Psoas muscle (tissue), 8 donors: ENCODE measurements around the gene FAM53B. TPM values are rescaled to one million over a fixed set of nuclear protein-coding genes. Genes with fewer than 3 reads are reported as not detected.

Experiments
- ATAC-seq, 4 donors: fragments of 200-7000 bp; cut with Tn5 transposase; one replicate each; pipeline ENCODE4 v1.9.1; 2020; ENCODE audit warnings: moderate library complexity in 3 of 4, mild to moderate bottlenecking in 2 of 4
- DNase-seq, 2 donors: peaks; one replicate each; pipeline ENCODE4 v3.0.0-alpha.2; 2020
- H3K27ac ChIP-seq: fragments of 200-600 bp; one replicate; pipeline ENCODE4 v1.8.0; 2022
- H3K27me3 ChIP-seq, 3 donors: fragments of 200-600 bp in 1 of 3; one replicate each; pipeline versions ENCODE4 v1.6.1 to v1.8.0; 2013 to 2022; ENCODE audit warnings: low read length in 2 of 3, mild to moderate bottlenecking in 2 of 3, moderate library complexity in 1 of 3; ENCODE audit not compliant: insufficient read depth in 3 of 3
- H3K36me3 ChIP-seq, 2 donors: fragments of 200-600 bp in 1 of 2; one replicate each; pipeline versions ENCODE4 v1.6.1 to v1.8.0; 2013 to 2022; ENCODE audit warnings: low read depth in 1 of 2, mild to moderate bottlenecking in 1 of 2, moderate library complexity in 1 of 2; ENCODE audit not compliant: insufficient read depth in 1 of 2
- H3K4me1 ChIP-seq: fragments of 200-600 bp; one replicate; pipeline ENCODE4 v1.8.0; 2022
- H3K4me3 ChIP-seq: fragments of 200-600 bp; one replicate; pipeline ENCODE4 v1.8.0; 2022; ENCODE audit warnings: mild to moderate bottlenecking
- H3K9me3 ChIP-seq: fragments of 200-600 bp; one replicate; pipeline ENCODE4 v1.8.0; 2022
- CTCF ChIP-seq: fragments of 200-600 bp; IDR thresholded peaks from one replicate; pipeline ENCODE4 v1.8.0; 2022; ENCODE audit warnings: antibody characterized with exemption
- WGBS, 3 donors: extraction: QIAGEN DNeasy Blood & Tissue Kit; methylation state at CpG; one replicate each; pipeline versions ENCODE4 v1.1.6 to v1.1.7; 2013; 5-methylcytosine and 5-hydroxymethylcytosine counted together
- intact Hi-C, 2 donors: fragments of 100-400 bp; cut with DNase I; formaldehyde crosslinking; loops; one replicate each; pipeline versions ENCODE4 v1.11.0 to v1.14.2; 2022
- polyA plus RNA-seq, 3 donors: library from polyadenylated mRNA; stranded (reverse); fragments of 200-250 nt; gene quantifications; one replicate each; pipeline ENCODE4 v1.2.3, GENCODE V29; 2013
- total RNA-seq, 4 donors: library from RNA; stranded (reverse); fragmentation: NEBNext Ultra II Directional in 2 of 4; extraction: Animal tissue kit (Norgen Biotek cat#: 25700) in 2 of 4; gene quantifications; one replicate each; pipeline versions ENCODE4 v1.2.1 to v1.2.4, GENCODE V29; 2021 to 2023
- donor health status: healthy with polysubstance abuse.
- donor health status: DM: no; HTN: no; CAD: no; lungs with moderate emphysema.
- donor health status: Bipolar disorder and iron deficiency.
- donor health status: healthy.
- donor health status: DM: yes; HTN: yes; CAD: no.
- donor health status: DM: no; HTN: no; CAD: no.
- donor health status: DM: no; HTN: no; CAD: no.
- donor health status: DM: yes; HTN: yes; CAD: no.

The FAM53B gene
- total and polyA plus RNA-seq, 7 donors = 31.0 to 178 (median 49.5) TPM

- intact Hi-C loops = no loop called here
- Histone ChIP-seq H3K27ac (peak overlapping the region; percentile 84), H3K4me3 (no peak overlapping the region), H3K9me3 (no peaks in the 10 kb centered on the region), H3K27me3 (no peaks in the 10 kb centered on the region), H3K4me1 (peaks cover 73% of the 10 kb centered on the region), H3K36me3 (no peaks in the 10 kb centered on the region)
- WGBS, 3 donors = 79 to 85% (median 82%) methylated on average over 12 to 14 of the region's 14 CpGs
- ATAC-seq (no peak), DNase-seq (no peak)
- TF ChIP-seq CTCF = no peak
Observed at GRCh38 chr10:124651402-124651891, 92.7 kb downstream of the FAM53B start.

- WGBS, 3 donors = 78 to 86% (median 82%) methylated on average over 13 of the region's 13 CpGs
- no peak for ATAC-seq
- DNase-seq = no peak
Observed at GRCh38 chr10:124650820-124651401, 93.3 kb downstream of the FAM53B start.

GRCh38 chr10:124650263-124650662 is 93.9 kb downstream of the FAM53B start:
- Histone ChIP-seq H3K4me1 (peaks cover 85% of the 10 kb centered on the region), H3K4me3 (no peak overlapping the region), H3K27me3 (no peaks in the 10 kb centered on the region), H3K36me3 (no peaks in the 10 kb centered on the region), H3K27ac (peak overlapping the region; percentile 84), H3K9me3 (no peaks in the 10 kb centered on the region)
- WGBS, 3 donors = 77 to 90% (median 79%) methylated on average over 12 of the region's 12 CpGs
- intact Hi-C loops = no loop called here
- ATAC-seq = no peak
- no peak for TF ChIP-seq CTCF
- DNase-seq = no peak

More at GRCh38 chr10:124650820-124651401, 93.3 kb downstream of the FAM53B start:
- Histone ChIP-seq H3K36me3 (no peaks in the 10 kb centered on the region), H3K9me3 (no peaks in the 10 kb centered on the region), H3K4me3 (no peak overlapping the region), H3K4me1 (peaks cover 79% of the 10 kb centered on the region), H3K27ac (peak overlapping the region; percentile 84), H3K27me3 (no peaks in the 10 kb centered on the region)
- intact Hi-C loops = no loop called here
- TF ChIP-seq CTCF = no peak

GRCh38 chr10:124649214-124649613 is 95.0 kb downstream of the FAM53B start:
- intact Hi-C loops = loop anchor here in 1 of 2 donors (5.0 kb wide), 1 partner anchor 88 kb away; no protein-coding TSS in a partner anchor
- no peaks in the 10 kb centered on the region for H3K36me3 ChIP-seq
- H3K4me1 ChIP-seq = peaks cover 88% of the 10 kb centered on the region
- no peak for TF ChIP-seq CTCF
- no peaks in the 10 kb centered on the region for H3K9me3 ChIP-seq
- H3K27me3 ChIP-seq = no peaks in the 10 kb centered on the region
- H3K27ac ChIP-seq = peak overlapping the region; percentile 84
- peak; percentile 54 to 72 (median 62) for ATAC-seq
- H3K4me3 ChIP-seq = no peak overlapping the region
- peak in 1 of 2 donors; percentile 59 for DNase-seq
- WGBS, 3 donors = 7 to 15% (median 12%) methylated on average over 5 of the region's 5 CpGs
